ENCODE measurements around the gene SLC41A3. TPM values are rescaled to one million over a fixed set of nuclear protein-coding genes. Genes with fewer than 3 reads are reported as not detected.

The SLC41A3 gene
- total RNA-seq, 1 experiment from 2014 or later: 35.5 TPM

GRCh38 chr3:126082362-126083137, 1.4 kb downstream of the SLC41A3 start:
- Histone ChIP-seq H4K91ac (ENCODE audit: insufficient read length, low read depth, low read length) (no peak overlapping the region), H3T11ph (ENCODE audit: low read length) (no peak overlapping the region), H3K9me3 (ENCODE audit: control insufficient read depth, low read depth, low read length) (no peaks in the 10 kb centered on the region), H3K79me2 (ENCODE audit: insufficient read depth, low read length) (no peaks in the 10 kb centered on the region), H4K8ac (replicated peaks; ENCODE audit: insufficient read length, low read depth, low read length) (no peak overlapping the region), H3K23ac (ENCODE audit: insufficient read length, low read depth, low read length) (no peak overlapping the region), H3K27me3 (ENCODE audit: insufficient read depth, low read length) (no peaks in the 10 kb centered on the region), H3K9ac (ENCODE audit: extremely low read depth, insufficient read length, low read length) (no peak overlapping the region), H4K5ac (ENCODE audit: insufficient read length, low read depth, low read length) (no peak overlapping the region), H3K4me2 (ENCODE audit: insufficient read depth, insufficient read length, low read length) (peak overlapping the region; percentile 81), H3K4me1 (ENCODE audit: insufficient read depth, low read length) (no peaks in the 10 kb centered on the region), H3K56ac (ENCODE audit: insufficient read length, low read depth, low read length) (no peak overlapping the region), H4K20me1 (ENCODE audit: control insufficient read depth, insufficient read depth, insufficient read length) (no peaks in the 10 kb centered on the region), H2BK120ac (ENCODE audit: low read depth, low read length, poor library complexity, severe bottlenecking) (no peak overlapping the region), H2AFZ (ENCODE audit: low read length) (no peak overlapping the region), H2AK5ac (ENCODE audit: insufficient read length, low read length) (no peak overlapping the region), H2BK12ac (ENCODE audit: insufficient read length, low read depth, low read length) (no peak overlapping the region), H3K79me1 (ENCODE audit: insufficient read depth, low read depth, low read length, poor library complexity, severe bottlenecking) (peaks cover 3% of the 10 kb centered on the region), H2BK15ac (ENCODE audit: low read depth, low read length) (no peak overlapping the region), H2BK20ac (ENCODE audit: low read depth, low read length, poor library complexity, severe bottlenecking) (no peak overlapping the region), H3K23me2 (ENCODE audit: insufficient read length, low read depth, low read length, poor library complexity, severe bottlenecking) (peaks cover 3% of the 10 kb centered on the region), H3K14ac (ENCODE audit: insufficient read depth, low read length) (no peak overlapping the region), H3K4ac (ENCODE audit: low read depth, low read length) (no peak overlapping the region), H2BK5ac (ENCODE audit: insufficient read length, low read length) (no peak overlapping the region), H3K27ac (ENCODE audit: insufficient read length, low read depth, low read length) (no peak overlapping the region), H3K18ac (ENCODE audit: insufficient read length, low read depth, low read length) (no peak overlapping the region)
- Mint-ChIP-seq H3K4me3 (peak overlapping the region; percentile 71 to 89), H3K27me3 (ENCODE audit: low read depth) (no peaks in the 10 kb centered on the region), H3K4me1 (peaks cover 9 to 21% of the 10 kb centered on the region in 2 experiments), H3K27ac (no peak overlapping the region), H3K9me3 (peaks cover 24 to 26% of the 10 kb centered on the region in 2 experiments), H3K36me3 (ENCODE audit: insufficient read depth in 1 of 3, low read depth in 3 of 3) (peaks cover 2 to 34% (median 16%) of the 10 kb centered on the region in 3 experiments; a peak in 6 of 7 replicates)
- WGBS (ENCODE audit: extremely low coverage, insufficient read length, low lambda C conversion rate): no CpG with 5 or more reads among the region's 15 CpGs
- no peak for DNase-seq
- no peak for TF ChIP-seq CTCF (conservative IDR thresholded peaks at IDR 0.05)
